ES-I3 (cell line): Measurements from ENCODE around the gene RAB5B.
"Not testable (repeated sequence)": the region's sequence is repeated elsewhere in the genome, so short reads cannot be mapped to it uniquely, and the experiment has no call there.

Source experiments
- H3K36me3 ChIP-seq: 2 replicates; pipeline ENCODE4 v1.6.1; 2013; ENCODE audit warnings: mild to moderate bottlenecking, low read length, control low read depth, moderate library complexity; ENCODE audit not compliant: insufficient read depth
- H3K4me1 ChIP-seq: 2 replicates; pipeline ENCODE4 v1.6.1; 2013; ENCODE audit warnings: mild to moderate bottlenecking, control low read depth, low read length; ENCODE audit not compliant: insufficient read depth
- H3K9ac ChIP-seq: 2 replicates; pipeline ENCODE4 v1.6.1; 2013; ENCODE audit warnings: low read depth, mild to moderate bottlenecking, low read length, moderate library complexity
- H3K9me3 ChIP-seq: 2 replicates; pipeline ENCODE4 v1.6.1; 2013; ENCODE audit warnings: mild to moderate bottlenecking, low read length, moderate library complexity; ENCODE audit not compliant: control insufficient read depth, insufficient read depth

RAB5B gene

GRCh38 chr12:55983232-55983842 lies 9.5 kb downstream of the RAB5B start:
- H3K36me3 ChIP-seq, result no peaks in the 10 kb centered on the region; the same call in 1 of the 2 replicates
- no peaks in the 10 kb centered on the region for H3K9me3 ChIP-seq
- H3K4me1 ChIP-seq, result no peaks in the 10 kb centered on the region
- no peak overlapping the region for H3K9ac ChIP-seq

- peaks cover 3% of the 10 kb centered on the region for H3K36me3 ChIP-seq
- no peak overlapping the region for H3K9ac ChIP-seq
- H3K4me1 ChIP-seq, result no peaks in the 10 kb centered on the region
- H3K9me3 ChIP-seq, result no peaks in the 10 kb centered on the region
Measured at GRCh38 chr12:55984861-55985260, 11.0 kb downstream of the RAB5B start.

- Histone ChIP-seq H3K4me1 (no peaks in the 10 kb centered on the region), H3K9me3 (no peaks in the 10 kb centered on the region), H3K36me3 (peaks cover 6% of the 10 kb centered on the region), H3K9ac (no peak overlapping the region)
Measured at GRCh38 chr12:55985341-55985740, 11.5 kb downstream of the RAB5B start.

- H3K9ac ChIP-seq, H3K9me3 ChIP-seq, H3K4me1 ChIP-seq: not testable (repeated sequence)
- H3K36me3 ChIP-seq, result peaks cover 12% of the 10 kb centered on the region
Measured at GRCh38 chr12:55985976-55986375, 12.1 kb downstream of the RAB5B start.

GRCh38 chr12:55991110-55991509 lies 17.2 kb downstream of the RAB5B start:
- Histone ChIP-seq H3K9me3 (no peaks in the 10 kb centered on the region), H3K4me1 (no peaks in the 10 kb centered on the region), H3K9ac (no peak overlapping the region), H3K36me3 (peaks cover 27% of the 10 kb centered on the region)

GRCh38 chr12:55993230-55993853 lies 19.5 kb downstream of the RAB5B start:
- H3K9me3 ChIP-seq, result no peaks in the 10 kb centered on the region
- peaks cover 3% of the 10 kb centered on the region; the same call in 1 of the 2 replicates for H3K4me1 ChIP-seq
- no peak overlapping the region for H3K9ac ChIP-seq
- peaks cover 27% of the 10 kb centered on the region for H3K36me3 ChIP-seq

- Histone ChIP-seq H3K9ac (no peak overlapping the region), H3K36me3 (peaks cover 21% of the 10 kb centered on the region), H3K4me1 (peaks cover 3% of the 10 kb centered on the region; the same call in 1 of the 2 replicates), H3K9me3 (no peaks in the 10 kb centered on the region)
Measured at GRCh38 chr12:55995366-55995765, 21.5 kb downstream of the RAB5B start.

- peaks cover 3% of the 10 kb centered on the region; the same call in 1 of the 2 replicates for H3K4me1 ChIP-seq
- H3K36me3 ChIP-seq, result peaks cover 12% of the 10 kb centered on the region
- H3K9ac ChIP-seq, result peak overlapping the region; percentile 49; the same call in 1 of the 2 replicates
- no peaks in the 10 kb centered on the region for H3K9me3 ChIP-seq
Measured at GRCh38 chr12:55996201-55996714, 22.4 kb downstream of the RAB5B start.

GRCh38 chr12:55996715-55997534 lies 23.0 kb downstream of the RAB5B start, which contains the start of gene SUOX:
Gene SUOX, plus strand, starts transcription at chr12:55997276. Its CDS starts 4,946 bp downstream, at chr12:56002222.
- peak within 1 kb of the TSS; percentile 85 for H3K9ac ChIP-seq
- peaks cover 3% of the 10 kb centered on the region; the same call in 1 of the 2 replicates for H3K4me1 ChIP-seq
- H3K36me3 ChIP-seq, result peaks cover 11% of the 10 kb centered on the region
- no peaks in the 10 kb centered on the region for H3K9me3 ChIP-seq

GRCh38 chr12:55997535-55997859 lies 23.6 kb downstream of the RAB5B start:
- H3K9ac ChIP-seq, result peak overlapping the region; percentile 85
- peaks cover 3% of the 10 kb centered on the region; the same call in 1 of the 2 replicates for H3K4me1 ChIP-seq
- no peaks in the 10 kb centered on the region for H3K9me3 ChIP-seq
- H3K36me3 ChIP-seq, result peaks cover 11% of the 10 kb centered on the region

- not testable (repeated sequence) for H3K36me3 ChIP-seq, H3K9me3 ChIP-seq, H3K4me1 ChIP-seq, H3K9ac ChIP-seq
Measured at GRCh38 chr12:55999522-55999921, 25.6 kb downstream of the RAB5B start.

- H3K9ac ChIP-seq, H3K9me3 ChIP-seq, H3K4me1 ChIP-seq, H3K36me3 ChIP-seq: not testable (repeated sequence)
Measured at GRCh38 chr12:55999999-56000540, 26.2 kb downstream of the RAB5B start.

GRCh38 chr12:56001487-56002100 lies 27.7 kb downstream of the RAB5B start:
- Histone ChIP-seq H3K9ac (no peak overlapping the region), H3K4me1 (peaks cover 3% of the 10 kb centered on the region; the same call in 1 of the 2 replicates), H3K36me3 (no peaks in the 10 kb centered on the region), H3K9me3 (no peaks in the 10 kb centered on the region)

- H3K9me3 ChIP-seq, H3K4me1 ChIP-seq, H3K36me3 ChIP-seq, H3K9ac ChIP-seq: not testable (repeated sequence)
Measured at GRCh38 chr12:56003376-56003775, 29.5 kb downstream of the RAB5B start.
